H9 (cell line): ENCODE measurements around the gene AFF2. TPM values are rescaled to one million over a fixed set of nuclear protein-coding genes. Genes with fewer than 3 reads are reported as not detected.

Experiments used
- DNase-seq: peaks from one replicate; pipeline ENCODE4 v3.0.0-alpha.2; 2017
- H2AFZ ChIP-seq: one replicate; pipeline ENCODE4 v1.6.1; 2013; ENCODE audit warnings: mild to moderate bottlenecking, low read length, control low read depth, moderate library complexity
- H2AK5ac ChIP-seq: 2 replicates; pipeline ENCODE4 v1.6.1; 2013; ENCODE audit warnings: low read length, control low read depth, mixed read lengths; ENCODE audit not compliant: insufficient read length
- H2BK120ac ChIP-seq: one replicate; pipeline ENCODE4 v1.6.1; 2013; ENCODE audit warnings: low read depth, mild to moderate bottlenecking, low read length, control low read depth, inconsistent platforms; ENCODE audit not compliant: poor library complexity, severe bottlenecking
- H2BK12ac ChIP-seq: 2 replicates; pipeline ENCODE4 v1.6.1; 2013; ENCODE audit warnings: low read length, control low read depth, mixed read lengths, low read depth; ENCODE audit not compliant: insufficient read length
- H2BK15ac ChIP-seq: 2 replicates; pipeline ENCODE4 v1.6.1; 2013; ENCODE audit warnings: low read depth, low read length, control low read depth
- H2BK20ac ChIP-seq: one replicate; pipeline ENCODE4 v1.6.1; 2013; ENCODE audit warnings: low read depth, mild to moderate bottlenecking, low read length, control low read depth, inconsistent platforms; ENCODE audit not compliant: poor library complexity, severe bottlenecking
- H2BK5ac ChIP-seq: 2 replicates; pipeline ENCODE4 v1.6.1; 2013; ENCODE audit warnings: low read length, control low read depth, mixed read lengths; ENCODE audit not compliant: insufficient read length
- H3K14ac ChIP-seq: 2 replicates; pipeline ENCODE4 v1.6.1; 2013; ENCODE audit warnings: low read length, control low read depth; ENCODE audit not compliant: insufficient read depth
- H3K18ac ChIP-seq: 2 replicates; pipeline ENCODE4 v1.6.1; 2013; ENCODE audit warnings: low read depth, mild to moderate bottlenecking, mixed read lengths, low read length, control low read depth; ENCODE audit not compliant: insufficient read length
- H3K23ac ChIP-seq: 2 replicates; pipeline ENCODE4 v1.6.1; 2013; ENCODE audit warnings: low read length, control low read depth, mixed read lengths, low read depth; ENCODE audit not compliant: insufficient read length
- H3K23me2 ChIP-seq: 2 replicates; pipeline ENCODE4 v1.6.1; 2013; ENCODE audit warnings: low read depth, mild to moderate bottlenecking, mixed read lengths, low read length, control low read depth; ENCODE audit not compliant: insufficient read length, poor library complexity, severe bottlenecking
- H3K27ac ChIP-seq: 2 replicates; pipeline ENCODE4 v1.5.1; 2013; ENCODE audit warnings: low read length, control low read depth, mixed read lengths, low read depth; ENCODE audit not compliant: insufficient read length
- H3K27me3 ChIP-seq: 2 replicates; pipeline ENCODE4 v1.6.1; 2013; ENCODE audit warnings: low read length, control low read depth, inconsistent platforms; ENCODE audit not compliant: insufficient read depth
- H3K4ac ChIP-seq: 2 replicates; pipeline ENCODE4 v1.6.1; 2013; ENCODE audit warnings: low read depth, mild to moderate bottlenecking, control low read depth, inconsistent platforms, low read length, moderate library complexity
- H3K4me1 ChIP-seq: 2 replicates; pipeline ENCODE4 v1.6.1; 2013; ENCODE audit warnings: low read length, control low read depth, inconsistent platforms; ENCODE audit not compliant: insufficient read depth
- H3K4me2 ChIP-seq: 2 replicates; pipeline ENCODE4 v1.6.1; 2013; ENCODE audit warnings: low read length, control low read depth, mixed read lengths; ENCODE audit not compliant: insufficient read length, insufficient read depth
- H3K56ac ChIP-seq: 2 replicates; pipeline ENCODE4 v1.6.1; 2013; ENCODE audit warnings: low read depth, mild to moderate bottlenecking, mixed read lengths, low read length, control low read depth; ENCODE audit not compliant: insufficient read length
- H3K79me1 ChIP-seq: 2 replicates; pipeline ENCODE4 v1.6.1; 2013; ENCODE audit warnings: low read depth, mild to moderate bottlenecking, moderate library complexity, low read length, control low read depth, inconsistent platforms; ENCODE audit not compliant: insufficient read depth, poor library complexity, severe bottlenecking
- H3K79me2 ChIP-seq: 2 replicates; pipeline ENCODE4 v1.6.1; 2013; ENCODE audit warnings: low read length, control low read depth, inconsistent platforms; ENCODE audit not compliant: insufficient read depth
- H3K9ac ChIP-seq: 2 replicates; pipeline ENCODE4 v1.6.1; 2013; ENCODE audit warnings: low read length, control low read depth, mixed read lengths; ENCODE audit not compliant: insufficient read length; ENCODE audit errors: extremely low read depth
- H3K9me3 ChIP-seq: one replicate; pipeline ENCODE4 v1.6.1; 2013; ENCODE audit warnings: low read depth, low read length, inconsistent platforms; ENCODE audit not compliant: control insufficient read depth
- H3T11ph ChIP-seq: one replicate; pipeline ENCODE4 v1.6.1; 2013; ENCODE audit warnings: mild to moderate bottlenecking, low read length, control low read depth, inconsistent platforms
- H4K20me1 ChIP-seq: one replicate; pipeline ENCODE4 v1.6.1; 2013; ENCODE audit not compliant: control insufficient read depth, insufficient read length, insufficient read depth
- H4K5ac ChIP-seq: 2 replicates; pipeline ENCODE4 v1.6.1; 2013; ENCODE audit warnings: low read depth, mild to moderate bottlenecking, mixed read lengths, low read length, control low read depth; ENCODE audit not compliant: insufficient read length
- H4K8ac ChIP-seq: replicated peaks from 2 replicates; pipeline ENCODE4 v1.6.1; 2013; ENCODE audit warnings: low read length, control low read depth, mixed read lengths, low read depth; ENCODE audit not compliant: insufficient read length
- H4K91ac ChIP-seq: 2 replicates; pipeline ENCODE4 v1.6.1; 2013; ENCODE audit warnings: low read depth, mild to moderate bottlenecking, moderate library complexity, mixed read lengths, low read length, control low read depth; ENCODE audit not compliant: insufficient read length
- H3K27ac Mint-ChIP-seq, 3 experiments: 2 replicates in 2 of 3; 3 replicates in 1 of 3; pipeline ENCODE4 v1.8.0; 2020 to 2021; ENCODE audit warnings: mixed read lengths in 3 of 3, mild to moderate bottlenecking in 1 of 3, moderate library complexity in 1 of 3
- H3K27me3 Mint-ChIP-seq: 2 replicates; pipeline ENCODE4 v1.8.0; 2021; ENCODE audit warnings: low read depth, mild to moderate bottlenecking, moderate library complexity, mixed read lengths
- H3K36me3 Mint-ChIP-seq, 3 experiments: 2 replicates in 2 of 3; 3 replicates in 1 of 3; pipeline ENCODE4 v1.8.0; 2020 to 2021; ENCODE audit warnings: low read depth in 3 of 3, mixed read lengths in 3 of 3; ENCODE audit not compliant: insufficient read depth in 1 of 3
- H3K4me1 Mint-ChIP-seq, 2 experiments: 2 replicates each; pipeline ENCODE4 v1.8.0; 2020; ENCODE audit warnings: mixed read lengths in 2 of 2
- H3K4me3 Mint-ChIP-seq, 2 experiments: 2 replicates in 1 of 2; 3 replicates in 1 of 2; pipeline ENCODE4 v1.8.0; 2020 to 2021; ENCODE audit warnings: mild to moderate bottlenecking in 2 of 2, mixed read lengths in 2 of 2, moderate library complexity in 1 of 2
- H3K9me3 Mint-ChIP-seq, 2 experiments: 2 replicates in 1 of 2; 3 replicates in 1 of 2; pipeline ENCODE4 v1.8.0; 2020; ENCODE audit warnings: mild to moderate bottlenecking in 2 of 2, mixed read lengths in 2 of 2, moderate library complexity in 1 of 2
- WGBS: extraction: QIAGEN DNeasy Blood & Tissue Kit; methylation state at CpG from one replicate; pipeline ENCODE4 v1.1.7; 2013; ENCODE audit warnings: missing lambda C conversion rate, low lambda C conversion rate, mixed read lengths; ENCODE audit not compliant: insufficient read length; ENCODE audit errors: extremely low coverage; 5-methylcytosine and 5-hydroxymethylcytosine counted together
- total RNA-seq: library from RNA; stranded (reverse); gene quantifications from 2 replicates; pipeline ENCODE4 v1.2.1, GENCODE V29; 2021
- TF ChIP-seq, protein P1 (sequence below): fragments of 200-600 bp; sonication (generic); conservative IDR thresholded peaks from 3 replicates; pipeline ENCODE4 v1.8.0; 2021; ENCODE audit warnings: antibody characterized with exemption, mild to moderate bottlenecking

The AFF2 gene
- total RNA-seq, 1 experiment from 2014 or later = 14.6 TPM

- Histone ChIP-seq H3K27ac (no peak overlapping the region), H3K9ac (no peak overlapping the region), H3K23ac (no peak overlapping the region), H2AK5ac (no peak overlapping the region), H3K23me2 (no peaks in the 10 kb centered on the region), H4K91ac (no peak overlapping the region), H3K27me3 (no peaks in the 10 kb centered on the region), H3K4ac (no peak overlapping the region), H2BK120ac (no peak overlapping the region), H3T11ph (no peak overlapping the region), H2AFZ (no peak overlapping the region), H2BK15ac (no peak overlapping the region), H3K56ac (no peak overlapping the region), H3K9me3 (peaks cover 17% of the 10 kb centered on the region), H3K14ac (no peak overlapping the region), H3K4me2 (no peak overlapping the region), H3K18ac (no peak overlapping the region), H4K5ac (no peak overlapping the region), H3K79me2 (no peaks in the 10 kb centered on the region), H3K4me1 (peaks cover 2% of the 10 kb centered on the region; the same call in 1 of the 2 replicates), H3K79me1 (no peaks in the 10 kb centered on the region), H2BK5ac (no peak overlapping the region), H4K20me1 (no peaks in the 10 kb centered on the region), H2BK20ac (no peak overlapping the region), H2BK12ac (no peak overlapping the region), H4K8ac (no peak overlapping the region)
- Mint-ChIP-seq H3K9me3 (peaks cover 53 to 66% of the 10 kb centered on the region in 2 experiments), H3K27me3 (no peaks in the 10 kb centered on the region), H3K27ac (no peak overlapping the region), H3K4me3 (no peak overlapping the region), H3K4me1 (peaks cover 21 to 29% of the 10 kb centered on the region in 2 experiments), H3K36me3 (peaks cover 0 to 2% (median 2%) of the 10 kb centered on the region in 3 experiments; a peak in 4 of 7 replicates)
- no CpG with 5 or more reads among the region's 2 CpGs for WGBS
- DNase-seq = no peak
- TF ChIP-seq, protein P1, sequence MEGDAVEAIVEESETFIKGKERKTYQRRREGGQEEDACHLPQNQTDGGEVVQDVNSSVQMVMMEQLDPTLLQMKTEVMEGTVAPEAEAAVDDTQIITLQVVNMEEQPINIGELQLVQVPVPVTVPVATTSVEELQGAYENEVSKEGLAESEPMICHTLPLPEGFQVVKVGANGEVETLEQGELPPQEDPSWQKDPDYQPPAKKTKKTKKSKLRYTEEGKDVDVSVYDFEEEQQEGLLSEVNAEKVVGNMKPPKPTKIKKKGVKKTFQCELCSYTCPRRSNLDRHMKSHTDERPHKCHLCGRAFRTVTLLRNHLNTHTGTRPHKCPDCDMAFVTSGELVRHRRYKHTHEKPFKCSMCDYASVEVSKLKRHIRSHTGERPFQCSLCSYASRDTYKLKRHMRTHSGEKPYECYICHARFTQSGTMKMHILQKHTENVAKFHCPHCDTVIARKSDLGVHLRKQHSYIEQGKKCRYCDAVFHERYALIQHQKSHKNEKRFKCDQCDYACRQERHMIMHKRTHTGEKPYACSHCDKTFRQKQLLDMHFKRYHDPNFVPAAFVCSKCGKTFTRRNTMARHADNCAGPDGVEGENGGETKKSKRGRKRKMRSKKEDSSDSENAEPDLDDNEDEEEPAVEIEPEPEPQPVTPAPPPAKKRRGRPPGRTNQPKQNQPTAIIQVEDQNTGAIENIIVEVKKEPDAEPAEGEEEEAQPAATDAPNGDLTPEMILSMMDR = no peak
These were observed 111.6 kb downstream of the AFF2 start for GRCh38 chrX:148611993-148612392.
